ENCODE results near the gene TECRL.

GRCh38 chr4:64432674-64433073, 23.4 kb upstream of the TECRL start:
- TF ChIP-seq EZH2phosphoT487 (IDR thresholded peaks at IDR 0.05; ENCODE audit: insufficient read depth, low read depth) (no peak), EZH2 (IDR thresholded peaks at IDR 0.05; ENCODE audit: insufficient read depth, poor library complexity, severe bottlenecking) (no peak)

Measured in GM23248 (cell line).